ENCODE results near the gene FDX2. TPM values are rescaled to one million over a fixed set of nuclear protein-coding genes. Genes with fewer than 3 reads are reported as not detected.
A peak's percentile ranks its signal among the peaks of the same experiment; 100 is the strongest.

Gene FDX2
- total and polyA plus RNA-seq, 2 of the 13 experiments (the other 11 are each of a cell fraction or from before 2014, with no cell fraction given): 21.0 to 24.7 TPM

GRCh38 chr19:10299545-10300458 lies 16.0 kb downstream of the FDX2 start (continued):
- TF ChIP-seq MED1 (CRISPR knock-in tag; IDR thresholded peaks at IDR 0.05): no peak
- TF ChIP-seq ZNF263 (CRISPR knock-in tag; IDR thresholded peaks at IDR 0.05): peak; percentile 89
- no peak for TF ChIP-seq ZNF383 (CRISPR knock-in tag; IDR thresholded peaks at IDR 0.05; ENCODE audit: borderline replicate concordance)
- TF ChIP-seq ZNF891 (CRISPR knock-in tag; IDR thresholded peaks at IDR 0.05): 0 out of 2 replicates have a peak, but pooled peaks have one; percentile 38
- no peak for TF ChIP-seq HOXA7 (CRISPR knock-in tag; IDR thresholded peaks at IDR 0.05)

DNA sequence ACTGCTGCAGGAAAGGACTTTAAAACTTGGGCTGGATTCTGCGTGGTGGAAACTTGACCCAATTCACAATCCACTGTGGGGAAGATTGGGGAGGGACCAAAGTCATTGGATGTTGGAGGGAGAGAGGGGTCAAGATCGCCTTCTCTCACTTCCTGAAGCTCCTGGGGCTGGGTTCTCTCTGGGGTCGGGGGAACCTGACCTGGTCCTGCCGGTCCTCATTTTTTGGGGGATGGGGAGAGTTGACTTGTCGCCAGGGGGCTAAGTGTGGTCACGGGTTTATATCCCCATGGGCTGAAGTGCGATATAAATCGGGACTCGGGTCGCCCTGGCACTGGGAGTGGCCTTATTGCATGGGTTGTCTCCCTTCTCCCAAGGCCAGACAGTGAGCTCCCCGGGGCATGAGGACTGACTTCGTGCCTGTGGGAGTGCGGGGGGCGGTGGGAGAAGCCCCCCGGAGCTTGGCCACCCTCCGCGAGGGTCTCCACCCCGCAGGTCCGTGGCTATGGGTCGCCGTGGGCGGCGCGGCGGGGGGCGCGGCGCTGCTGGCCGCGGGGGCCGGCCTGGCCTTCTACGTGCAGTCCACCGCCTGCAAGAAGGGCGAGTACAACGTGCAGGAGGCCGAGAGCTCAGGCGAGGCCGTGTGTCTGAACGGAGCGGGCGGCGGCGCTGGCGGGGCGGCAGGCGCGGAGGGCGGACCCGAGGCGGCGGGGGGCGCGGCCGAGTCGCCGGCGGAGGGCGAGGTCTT lies 19.8 kb downstream of the FDX2 start:
- Histone ChIP-seq H3K27me3 (ENCODE audit: control insufficient read depth in 1 of 2, insufficient read depth in 2 of 2, low read length in 2 of 2) (peaks cover 0 to 11% of the 10 kb centered on the region in 2 experiments; a peak in 2 of 5 replicates), H3K79me2 (ENCODE audit: insufficient read depth, low read length) (no peaks in the 10 kb centered on the region), H3K9me3 (ENCODE audit: low read length) (no peaks in the 10 kb centered on the region), H3K4me2 (ENCODE audit: low read depth, low read length) (peak overlapping the region; percentile 74), H3K4me3 (replicated peaks in 1 of 3; ENCODE audit: insufficient read depth in 1 of 3, low read depth in 2 of 3, low read length in 3 of 3) (peak overlapping the region in 2 of 3 experiments; percentile 49 to 61; a peak in 4 of 6 replicates), H3K9ac (ENCODE audit: insufficient read depth, low read depth, low read length) (no peak overlapping the region), H3K36me3 (replicated peaks in 1 of 2; ENCODE audit: control insufficient read depth in 1 of 2, insufficient read depth in 2 of 2, low read length in 2 of 2) (no peaks in the 10 kb centered on the region), H3K4me1 (ENCODE audit: insufficient read depth, low read length) (peaks cover 45% of the 10 kb centered on the region), H3K27ac (ENCODE audit: extremely low read length, insufficient read depth, low read length) (no peak overlapping the region), H2AFZ (ENCODE audit: low read length) (no peak overlapping the region), H4K20me1 (ENCODE audit: insufficient read depth, low read length) (no peaks in the 10 kb centered on the region)
- intact Hi-C loops (cut with micrococcal nuclease; ENCODE audit: unreplicated experiment) (no loop called here), in situ Hi-C loops (cut with HindIII; ENCODE audit: extremely low pct_ligation_motif_present, low pct_unique_long_range_greater_than_20kb) (no loop called here)
- FAIRE-seq (no peak), ATAC-seq (peak; percentile 11; the same call in 1 of the 3 replicates), DNase-seq (ENCODE audit: low spot score) (no peak)
- BruUV-seq (replicated peaks): no TSS peak
- POLR2A ChIA-PET: no interaction called here
- 27% methylated on average over 31 of the region's 58 CpGs for WGBS (ENCODE audit: low lambda C conversion rate)
- CTCF ChIA-PET (ENCODE audit: low intra/inter-chr PET ratio, low total read pairs): no interaction called here
- TF ChIP-seq, protein P1, sequence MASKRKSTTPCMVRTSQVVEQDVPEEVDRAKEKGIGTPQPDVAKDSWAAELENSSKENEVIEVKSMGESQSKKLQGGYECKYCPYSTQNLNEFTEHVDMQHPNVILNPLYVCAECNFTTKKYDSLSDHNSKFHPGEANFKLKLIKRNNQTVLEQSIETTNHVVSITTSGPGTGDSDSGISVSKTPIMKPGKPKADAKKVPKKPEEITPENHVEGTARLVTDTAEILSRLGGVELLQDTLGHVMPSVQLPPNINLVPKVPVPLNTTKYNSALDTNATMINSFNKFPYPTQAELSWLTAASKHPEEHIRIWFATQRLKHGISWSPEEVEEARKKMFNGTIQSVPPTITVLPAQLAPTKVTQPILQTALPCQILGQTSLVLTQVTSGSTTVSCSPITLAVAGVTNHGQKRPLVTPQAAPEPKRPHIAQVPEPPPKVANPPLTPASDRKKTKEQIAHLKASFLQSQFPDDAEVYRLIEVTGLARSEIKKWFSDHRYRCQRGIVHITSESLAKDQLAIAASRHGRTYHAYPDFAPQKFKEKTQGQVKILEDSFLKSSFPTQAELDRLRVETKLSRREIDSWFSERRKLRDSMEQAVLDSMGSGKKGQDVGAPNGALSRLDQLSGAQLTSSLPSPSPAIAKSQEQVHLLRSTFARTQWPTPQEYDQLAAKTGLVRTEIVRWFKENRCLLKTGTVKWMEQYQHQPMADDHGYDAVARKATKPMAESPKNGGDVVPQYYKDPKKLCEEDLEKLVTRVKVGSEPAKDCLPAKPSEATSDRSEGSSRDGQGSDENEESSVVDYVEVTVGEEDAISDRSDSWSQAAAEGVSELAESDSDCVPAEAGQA (IDR thresholded peaks at IDR 0.05; ENCODE audit: low read depth): no peak
- TF ChIP-seq, protein P1 (CRISPR knock-in tag; IDR thresholded peaks at IDR 0.05; ENCODE audit: borderline replicate concordance): 0 out of 2 replicates have a peak, but pooled peaks have one; percentile 55
- TF ChIP-seq GLI4 (CRISPR knock-in tag; IDR thresholded peaks at IDR 0.05; ENCODE audit: borderline replicate concordance) (0 out of 2 replicates have a peak, but pooled peaks have one; percentile 32), FOXM1 (CRISPR knock-in tag; IDR thresholded peaks at IDR 0.05) (no peak), SNAPC5 (CRISPR knock-in tag; IDR thresholded peaks at IDR 0.05; ENCODE audit: borderline replicate concordance) (peak; percentile 24; the same call in 1 of the 2 replicates), THAP7 (CRISPR knock-in tag; IDR thresholded peaks at IDR 0.05) (no peak), REL (CRISPR knock-in tag; conservative IDR thresholded peaks at IDR 0.05) (no peak)
